Activated CD8-positive, alpha-beta T cell treated with anti-CD3 and anti-CD28 coated beads, Interleukin-2, amount 10 ng/mL, durations not matched to agents 7 days and 5 days (primary cell): ENCODE data around the gene PADI3. TPM values are rescaled to one million over a fixed set of nuclear protein-coding genes. Genes with fewer than 3 reads are reported as not detected.

Experiments used
- ATAC-seq: fragments of 150-1000 bp; cut with Tn5 transposase; one replicate; pipeline ENCODE4 v1.10.0; 2021; ENCODE audit warnings: moderate library complexity
- CTCF ChIA-PET: fragments of 350-600 bp; sonication (Branson Sonifier 250); formaldehyde crosslinking; loops from one replicate; lab custom pipeline; 2021; ENCODE audit warnings: antibody characterized with exemption; lab: Charles Lee
- POLR2A ChIA-PET: fragments of 350-600 bp; sonication (Branson Sonifier 250); formaldehyde crosslinking; loops from one replicate; lab custom pipeline; 2021; ENCODE audit warnings: antibody characterized with exemption; lab: Charles Lee
- DNase-seq: peaks from one replicate; pipeline ENCODE4 v3.0.0-alpha.2; 2020
- H3K27ac Mint-ChIP-seq: one replicate; pipeline ENCODE4 v1.8.0; 2021; ENCODE audit warnings: mild to moderate bottlenecking, mixed read lengths
- H3K27me3 Mint-ChIP-seq: one replicate; pipeline ENCODE4 v1.8.0; 2021; ENCODE audit warnings: low read depth, mixed read lengths
- H3K36me3 Mint-ChIP-seq: one replicate; pipeline ENCODE4 v1.8.0; 2021; ENCODE audit warnings: low read depth, mixed read lengths
- H3K4me1 Mint-ChIP-seq: one replicate; pipeline ENCODE4 v1.8.0; 2021; ENCODE audit warnings: low read depth, mixed read lengths
- H3K4me3 Mint-ChIP-seq: one replicate; pipeline ENCODE4 v1.8.0; 2021; ENCODE audit warnings: mild to moderate bottlenecking, mixed read lengths
- H3K9me3 Mint-ChIP-seq: one replicate; pipeline ENCODE4 v1.8.0; 2022; ENCODE audit warnings: mixed read lengths; ENCODE audit not compliant: insufficient read depth
- total RNA-seq, 2 experiments: library from RNA; stranded (reverse); gene quantifications; one replicate each; pipeline ENCODE4 v1.2.3, GENCODE V29; 2021

The PADI3 gene
- total RNA-seq, 2 experiments from 2014 or later: not detected

- Mint-ChIP-seq H3K4me3 (no peak overlapping the region), H3K27ac (no peak overlapping the region), H3K27me3 (peaks cover 4% of the 10 kb centered on the region), H3K9me3 (peaks cover 10% of the 10 kb centered on the region), H3K36me3 (no peaks in the 10 kb centered on the region), H3K4me1 (no peaks in the 10 kb centered on the region)
- ChIA-PET CTCF (no interaction called here), POLR2A (no interaction called here)
- ATAC-seq (no peak), DNase-seq (no peak)
These were observed 49.1 kb downstream of the PADI3 start for GRCh38 chr1:17297991-17298390.

- no peak for DNase-seq
- Mint-ChIP-seq H3K4me3 (no peak overlapping the region), H3K9me3 (peaks cover 11% of the 10 kb centered on the region), H3K27me3 (peaks cover 2% of the 10 kb centered on the region), H3K4me1 (no peaks in the 10 kb centered on the region), H3K27ac (no peak overlapping the region), H3K36me3 (no peaks in the 10 kb centered on the region)
- ATAC-seq: no peak
- POLR2A ChIA-PET: no interaction called here
- CTCF ChIA-PET: no interaction called here
These were observed 52.9 kb downstream of the PADI3 start for GRCh38 chr1:17301767-17302166.

- CTCF ChIA-PET: no interaction called here
- Mint-ChIP-seq H3K4me3 (no peak overlapping the region), H3K27ac (no peak overlapping the region), H3K4me1 (no peaks in the 10 kb centered on the region), H3K27me3 (peaks cover 7% of the 10 kb centered on the region), H3K9me3 (peaks cover 11% of the 10 kb centered on the region), H3K36me3 (no peaks in the 10 kb centered on the region)
- ATAC-seq (no peak), DNase-seq (no peak)
- POLR2A ChIA-PET: no interaction called here
These were observed 55.4 kb downstream of the PADI3 start for GRCh38 chr1:17304151-17304825.

GRCh38 chr1:17304826-17305175 is 55.9 kb downstream of the PADI3 start:
- ChIA-PET POLR2A (no interaction called here), CTCF (no interaction called here)
- peaks cover 11% of the 10 kb centered on the region for H3K9me3 Mint-ChIP-seq
- ATAC-seq (no peak), DNase-seq (no peak)
- H3K27ac Mint-ChIP-seq: no peak overlapping the region
- H3K27me3 Mint-ChIP-seq: peaks cover 8% of the 10 kb centered on the region
- H3K4me1 Mint-ChIP-seq: no peaks in the 10 kb centered on the region
- no peak overlapping the region for H3K4me3 Mint-ChIP-seq
- H3K36me3 Mint-ChIP-seq: no peaks in the 10 kb centered on the region

- ChIA-PET POLR2A (no interaction called here), CTCF (no interaction called here)
These were observed 56.7 kb downstream of the PADI3 start for GRCh38 chr1:17305576-17306095.

GRCh38 chr1:17306407-17306806 is 57.5 kb downstream of the PADI3 start:
- ChIA-PET POLR2A (no interaction called here), CTCF (no interaction called here)
- peaks cover 11% of the 10 kb centered on the region for H3K9me3 Mint-ChIP-seq
- no peaks in the 10 kb centered on the region for H3K4me1 Mint-ChIP-seq
- peaks cover 14% of the 10 kb centered on the region for H3K27me3 Mint-ChIP-seq
- H3K4me3 Mint-ChIP-seq: no peak overlapping the region
- no peak overlapping the region for H3K27ac Mint-ChIP-seq
- ATAC-seq: no peak
- no peak for DNase-seq
- H3K36me3 Mint-ChIP-seq: no peaks in the 10 kb centered on the region

More at GRCh38 chr1:17305576-17306095, 56.7 kb downstream of the PADI3 start:
- Mint-ChIP-seq H3K4me3 (no peak overlapping the region), H3K4me1 (no peaks in the 10 kb centered on the region), H3K36me3 (no peaks in the 10 kb centered on the region), H3K27ac (no peak overlapping the region), H3K9me3 (peaks cover 11% of the 10 kb centered on the region), H3K27me3 (peaks cover 14% of the 10 kb centered on the region)
- ATAC-seq (no peak), DNase-seq (no peak)

- no peaks in the 10 kb centered on the region for H3K36me3 Mint-ChIP-seq
- no peak overlapping the region for H3K27ac Mint-ChIP-seq
- ChIA-PET POLR2A (no interaction called here), CTCF (no interaction called here)
- DNase-seq: no peak
- H3K9me3 Mint-ChIP-seq: peaks cover 8% of the 10 kb centered on the region
- peaks cover 14% of the 10 kb centered on the region for H3K27me3 Mint-ChIP-seq
- H3K4me3 Mint-ChIP-seq: no peak overlapping the region
- H3K4me1 Mint-ChIP-seq: no peaks in the 10 kb centered on the region
- ATAC-seq: no peak
These were observed 58.0 kb downstream of the PADI3 start for GRCh38 chr1:17306921-17307320.

GRCh38 chr1:17307329-17307728 is 58.4 kb downstream of the PADI3 start:
- Mint-ChIP-seq H3K9me3 (peaks cover 4% of the 10 kb centered on the region), H3K4me1 (no peaks in the 10 kb centered on the region), H3K36me3 (no peaks in the 10 kb centered on the region), H3K27ac (no peak overlapping the region), H3K4me3 (no peak overlapping the region), H3K27me3 (peaks cover 14% of the 10 kb centered on the region)
- DNase-seq (no peak), ATAC-seq (no peak)
- POLR2A ChIA-PET: no interaction called here
- CTCF ChIA-PET: no interaction called here

GRCh38 chr1:17307946-17308345 is 59.0 kb downstream of the PADI3 start, which contains the start of gene PADI4:
PADI4 (plus strand) TSS chr1:17308197; CDS start chr1:17308223, 26 bp downstream.
- ChIA-PET CTCF (no interaction called here), POLR2A (no interaction called here)
- H3K27me3 Mint-ChIP-seq: peaks cover 14% of the 10 kb centered on the region
- no peak within 1 kb of the TSS for H3K4me3 Mint-ChIP-seq
- DNase-seq (no peak), ATAC-seq (no peak)
- H3K4me1 Mint-ChIP-seq: no peaks in the 10 kb centered on the region
- H3K9me3 Mint-ChIP-seq: peaks cover under 1% of the 10 kb centered on the region
- no peak within 1 kb of the TSS for H3K27ac Mint-ChIP-seq
- H3K36me3 Mint-ChIP-seq: no peaks in the 10 kb centered on the region

- DNase-seq: no peak
- Mint-ChIP-seq H3K27me3 (peaks cover 14% of the 10 kb centered on the region), H3K4me1 (no peaks in the 10 kb centered on the region), H3K4me3 (no peak overlapping the region), H3K36me3 (no peaks in the 10 kb centered on the region), H3K9me3 (no peaks in the 10 kb centered on the region), H3K27ac (no peak overlapping the region)
- ChIA-PET CTCF (no interaction called here), POLR2A (no interaction called here)
- ATAC-seq: no peak
These were observed 59.7 kb downstream of the PADI3 start for GRCh38 chr1:17308593-17308992.

GRCh38 chr1:17309426-17310067 is 60.6 kb downstream of the PADI3 start:
- no peaks in the 10 kb centered on the region for H3K4me1 Mint-ChIP-seq
- H3K27ac Mint-ChIP-seq: no peak overlapping the region
- no peaks in the 10 kb centered on the region for H3K9me3 Mint-ChIP-seq
- CTCF ChIA-PET: no interaction called here
- H3K27me3 Mint-ChIP-seq: peaks cover 14% of the 10 kb centered on the region
- POLR2A ChIA-PET: no interaction called here
- no peaks in the 10 kb centered on the region for H3K36me3 Mint-ChIP-seq
- DNase-seq: no peak
- ATAC-seq: no peak
- no peak overlapping the region for H3K4me3 Mint-ChIP-seq

GRCh38 chr1:17310068-17310640 is 61.3 kb downstream of the PADI3 start:
- Mint-ChIP-seq H3K9me3 (no peaks in the 10 kb centered on the region), H3K27me3 (peaks cover 13% of the 10 kb centered on the region), H3K27ac (no peak overlapping the region), H3K36me3 (no peaks in the 10 kb centered on the region), H3K4me1 (no peaks in the 10 kb centered on the region), H3K4me3 (no peak overlapping the region)
- ATAC-seq (no peak), DNase-seq (no peak)
- CTCF ChIA-PET: no interaction called here
- POLR2A ChIA-PET: no interaction called here
